HG03097 (cell line): ENCODE results near the gene HBZ.
"Not testable (repeated sequence)": the region's sequence is repeated elsewhere in the genome, so short reads cannot be mapped to it uniquely, and the experiment has no call there.

ENCODE experiments used
- ATAC-seq: cut with Tn5 transposase; IDR thresholded peaks from one replicate; pipeline ENCODE4 v1.9.1; 2021; ENCODE audit not compliant: unreplicated experiment, low FRiP score

The HBZ gene

GRCh38 chr16:132120-132519 is 20.3 kb upstream of the HBZ start:
- no peak for ATAC-seq

- no peak for ATAC-seq
Observed at GRCh38 chr16:133716-134115, 18.7 kb upstream of the HBZ start.

- ATAC-seq: no peak
Observed at GRCh38 chr16:138049-138417, 14.4 kb upstream of the HBZ start.

GRCh38 chr16:140175-140857 is 12.1 kb upstream of the HBZ start:
- no peak for ATAC-seq

DNA sequence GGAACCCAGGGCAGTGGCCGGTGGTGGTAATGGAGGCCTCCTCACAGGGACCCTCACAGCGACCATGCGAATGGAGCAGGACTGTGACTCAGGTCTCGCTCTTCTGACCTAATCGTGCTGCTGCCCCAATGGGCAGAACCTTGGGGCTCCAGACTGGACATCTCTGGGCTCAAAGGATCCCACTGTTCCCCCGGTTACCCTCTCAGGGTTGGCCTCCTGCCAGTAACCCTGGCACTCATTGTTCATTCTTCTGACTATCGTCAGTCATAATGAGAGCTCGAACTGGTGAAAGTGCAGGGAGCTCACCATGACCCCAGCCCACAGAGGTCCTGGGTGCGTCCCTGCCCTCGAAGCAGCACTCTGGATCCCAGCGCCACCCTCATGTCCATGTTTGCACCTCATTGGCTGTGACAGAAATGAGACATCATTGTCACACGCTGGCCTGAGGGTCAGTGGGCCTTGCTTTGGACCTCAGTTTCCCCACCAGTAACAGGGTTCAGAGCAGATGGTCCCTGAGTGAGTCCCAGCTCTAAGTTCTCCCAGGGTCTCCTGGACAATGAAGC is 10.0 kb upstream of the HBZ start:
- no peak for ATAC-seq

DNA sequence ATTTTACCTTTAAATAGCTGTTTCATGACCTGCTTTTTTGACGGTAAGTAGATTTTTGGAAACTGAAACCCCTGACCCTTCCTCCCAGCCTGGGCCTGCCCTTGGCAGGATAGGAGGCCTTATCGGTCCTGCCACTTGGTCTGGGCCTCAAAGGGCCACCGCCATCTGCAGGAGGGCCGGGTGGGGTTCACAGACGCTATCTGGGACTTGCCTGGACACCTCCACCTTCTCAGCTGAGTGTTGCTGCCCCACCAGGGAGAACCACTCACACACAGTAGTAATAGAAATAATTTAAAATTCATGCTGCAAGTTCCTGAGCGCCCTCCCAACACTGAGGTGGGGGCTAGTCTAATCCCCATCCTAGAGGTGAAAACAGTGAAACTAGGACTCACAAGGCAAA is 9.4 kb upstream of the HBZ start:
- no peak for ATAC-seq

GRCh38 chr16:143456-143855 is 9.0 kb upstream of the HBZ start:
- no peak for ATAC-seq

- ATAC-seq: no peak
Observed at GRCh38 chr16:144797-145252, 7.6 kb upstream of the HBZ start.

DNA sequence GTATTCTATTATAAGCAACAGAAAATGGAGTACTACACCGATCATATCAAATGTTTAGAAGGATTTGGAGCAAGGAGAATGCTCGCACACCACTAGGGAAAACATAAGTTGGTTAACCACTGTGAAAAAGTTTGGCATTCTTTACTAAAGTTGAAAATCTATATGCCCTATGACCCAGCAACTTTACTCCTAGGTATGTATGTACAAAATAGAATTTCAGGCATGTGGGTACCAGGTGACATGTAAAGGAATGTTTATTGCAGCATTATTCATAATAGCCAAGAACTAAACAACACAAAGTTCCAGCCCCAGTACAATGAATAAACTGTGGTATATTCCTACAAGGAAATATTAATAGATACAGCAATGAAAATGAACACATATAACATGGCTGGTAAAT is 5.8 kb upstream of the HBZ start:
- ATAC-seq: no peak

GRCh38 chr16:149024-149660 is 3.3 kb upstream of the HBZ start:
- ATAC-seq: no peak

- not testable (repeated sequence) for ATAC-seq
Observed at GRCh38 chr16:153129-153521, 681 bp downstream of the HBZ start.

DNA sequence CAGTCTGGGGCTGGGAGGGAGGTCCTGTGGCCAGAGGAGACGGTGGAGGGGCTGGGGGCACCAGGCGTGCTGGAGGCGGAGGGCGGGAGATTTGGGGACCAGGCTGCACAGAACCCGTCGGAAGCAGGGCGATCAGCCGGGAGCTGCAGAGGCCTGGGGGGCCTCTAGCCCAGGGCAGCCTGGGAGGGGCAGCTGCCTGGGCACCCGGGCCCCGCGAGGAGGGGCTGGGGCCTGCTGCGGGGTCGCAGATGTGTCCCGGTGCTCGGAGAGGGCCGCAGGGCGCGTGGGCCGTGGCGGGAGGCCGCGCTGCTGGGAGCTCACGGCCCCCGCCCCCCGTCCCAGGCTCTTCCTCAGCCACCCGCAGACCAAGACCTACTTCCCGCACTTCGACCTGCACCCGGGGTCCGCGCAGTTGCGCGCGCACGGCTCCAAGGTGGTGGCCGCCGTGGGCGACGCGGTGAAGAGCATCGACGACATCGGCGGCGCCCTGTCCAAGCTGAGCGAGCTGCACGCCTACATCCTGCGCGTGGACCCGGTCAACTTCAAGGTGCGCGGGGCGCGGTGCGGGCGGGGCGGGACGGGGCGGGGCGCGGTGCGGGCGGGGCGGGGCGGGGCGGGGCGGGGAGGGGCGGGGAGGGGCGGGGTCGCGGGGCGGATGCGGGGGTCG is 1.2 kb downstream of the HBZ start:
- ATAC-seq: not testable (repeated sequence)

DNA sequence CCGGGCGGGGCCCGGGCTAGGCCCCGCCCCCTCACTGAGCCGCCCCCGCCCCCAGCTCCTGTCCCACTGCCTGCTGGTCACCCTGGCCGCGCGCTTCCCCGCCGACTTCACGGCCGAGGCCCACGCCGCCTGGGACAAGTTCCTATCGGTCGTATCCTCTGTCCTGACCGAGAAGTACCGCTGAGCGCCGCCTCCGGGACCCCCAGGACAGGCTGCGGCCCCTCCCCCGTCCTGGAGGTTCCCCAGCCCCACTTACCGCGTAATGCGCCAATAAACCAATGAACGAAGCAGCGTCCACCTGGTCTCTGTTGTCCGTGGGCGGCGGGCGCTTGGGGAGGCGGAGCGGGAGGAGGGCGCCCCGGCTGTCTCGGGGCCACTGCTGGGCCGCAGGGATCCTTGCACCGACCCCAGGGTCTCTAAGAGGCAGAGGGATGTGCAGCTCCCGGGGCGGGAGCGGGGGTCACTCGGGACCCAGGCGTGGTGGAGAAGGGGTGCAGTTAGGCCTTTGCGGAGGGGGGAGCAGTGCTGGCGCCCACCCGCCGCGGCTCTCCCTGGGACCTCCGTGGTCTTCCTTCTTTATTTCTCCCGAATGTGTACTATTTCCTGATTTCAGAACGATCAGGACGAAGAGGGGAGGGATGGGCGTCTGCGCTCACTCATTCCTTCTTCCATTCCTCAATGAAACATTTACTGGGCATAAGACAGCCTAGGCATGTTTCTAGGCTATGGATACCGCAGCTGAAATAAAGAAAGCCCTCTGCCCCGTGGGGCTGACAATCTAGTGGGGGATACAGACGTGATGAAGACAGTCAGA is 2.0 kb downstream of the HBZ start:
- no peak for ATAC-seq

GRCh38 chr16:155031-155398 is 2.6 kb downstream of the HBZ start:
- ATAC-seq: no peak

GRCh38 chr16:159136-159849 is 6.8 kb downstream of the HBZ start:
- no peak for ATAC-seq

DNA sequence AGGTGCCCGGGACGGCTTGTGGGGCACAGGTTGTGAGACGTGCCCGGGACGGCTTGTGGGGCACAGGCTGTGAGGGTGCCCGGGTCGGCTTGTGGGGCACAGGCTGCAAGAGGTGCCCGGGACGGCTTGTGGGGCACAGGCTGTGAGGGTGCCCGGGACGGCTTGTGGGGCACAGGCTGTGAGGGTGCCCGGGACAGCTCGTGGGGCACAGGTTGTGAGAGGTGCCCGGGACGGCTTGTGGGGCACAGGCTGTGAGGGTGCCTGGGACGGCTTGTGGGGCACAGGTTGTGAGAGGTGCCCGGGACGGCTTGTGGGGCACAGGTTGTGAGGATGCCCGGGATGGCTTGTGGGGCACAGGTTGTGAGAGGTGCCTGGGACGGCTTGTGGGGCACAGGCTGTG is 7.8 kb downstream of the HBZ start:
- not testable (repeated sequence) for ATAC-seq

- no peak for ATAC-seq
Observed at GRCh38 chr16:160691-161190, 8.3 kb downstream of the HBZ start.

DNA sequence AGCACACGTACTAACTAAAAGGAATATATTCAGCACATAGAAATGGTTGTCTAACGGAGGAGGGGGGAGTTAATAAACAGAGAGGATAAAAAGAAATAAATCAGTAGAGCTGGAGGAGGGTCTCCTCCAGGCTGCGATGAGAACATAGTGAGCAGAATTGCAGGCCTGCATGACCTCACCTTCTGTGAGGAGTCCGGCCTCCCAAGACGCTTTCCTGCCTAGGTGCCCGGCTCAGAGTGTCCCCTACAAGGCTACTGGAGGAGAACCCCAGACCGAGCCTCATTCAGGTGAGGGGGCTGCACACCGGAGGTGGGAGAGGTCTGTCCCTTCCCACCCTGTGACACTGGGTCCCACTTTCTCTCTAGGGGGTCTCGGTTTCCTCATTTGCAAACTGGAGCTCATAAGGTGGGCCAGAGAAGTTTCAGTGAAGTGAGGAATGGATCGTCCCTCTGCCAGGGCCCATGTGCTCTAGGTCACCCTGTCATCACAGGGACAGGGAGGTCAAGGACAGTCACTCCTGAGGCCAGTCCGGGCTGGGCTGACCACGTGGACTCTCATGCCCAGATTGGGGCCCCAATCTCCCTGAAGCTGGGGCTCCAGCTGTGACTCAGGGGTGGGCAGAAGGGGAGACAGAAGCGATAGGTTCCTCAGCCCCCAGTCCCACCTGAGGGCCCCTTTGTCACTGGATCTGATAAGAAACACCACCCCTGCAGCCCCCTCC is 10.0 kb downstream of the HBZ start:
- no peak for ATAC-seq

- ATAC-seq: not testable (repeated sequence)
Observed at GRCh38 chr16:163139-163538, 10.7 kb downstream of the HBZ start.
